Kidney (tissue), 14 donors: ENCODE data around the gene HIBADH. TPM values are rescaled to one million over a fixed set of nuclear protein-coding genes. Genes with fewer than 3 reads are reported as not detected.
A peak's percentile ranks its signal among the peaks of the same experiment; 100 is the strongest.

Experiments used
- DNase-seq, 5 donors: peaks; one replicate each; pipeline ENCODE4 v3.0.0-alpha.2; 2013 to 2020
- FAIRE-seq: peaks from 2 replicates; lab custom pipeline; 2012; peaks lifted over from hg19 to GRCh38; lab: Jason Lieb, UNC
- H3K27ac ChIP-seq, 2 donors: one replicate each; pipeline ENCODE4 v1.7.0; 2013; ENCODE audit warnings: low read depth in 2 of 2, low read length in 2 of 2, inconsistent platforms in 1 of 2
- H3K27me3 ChIP-seq: one replicate; pipeline ENCODE4 v1.7.1; 2013; ENCODE audit warnings: low read length, inconsistent platforms; ENCODE audit not compliant: control insufficient read depth, insufficient read depth
- H3K36me3 ChIP-seq, 3 donors: one replicate each; pipeline versions ENCODE4 v1.7.0 to v1.7.1; 2013; ENCODE audit warnings: low read length in 3 of 3, control low read depth in 1 of 3, inconsistent platforms in 1 of 3; ENCODE audit not compliant: insufficient read depth in 3 of 3, control insufficient read depth in 2 of 3
- H3K4me1 ChIP-seq, 3 donors: one replicate each; pipeline versions ENCODE4 v1.7.0 to v1.7.1; 2013; ENCODE audit warnings: low read length in 3 of 3, inconsistent platforms in 1 of 3, low read depth in 1 of 3; ENCODE audit not compliant: control insufficient read depth in 2 of 3, insufficient read depth in 2 of 3
- H3K4me3 ChIP-seq, 3 donors: one replicate each; pipeline versions ENCODE4 v1.7.0 to v1.8.1; 2013; ENCODE audit warnings: low read length in 3 of 3, control low read depth in 1 of 3, inconsistent platforms in 1 of 3
- H3K9ac ChIP-seq, 3 donors: one replicate each; pipeline versions ENCODE4 v1.7.0 to v1.7.1; 2013; ENCODE audit warnings: low read length in 3 of 3, control low read depth in 1 of 3, inconsistent platforms in 1 of 3
- H3K9me3 ChIP-seq, 3 donors: one replicate each; pipeline versions ENCODE4 v1.7.0 to v1.7.1; 2013; ENCODE audit warnings: low read length in 3 of 3, control low read depth in 1 of 3, inconsistent platforms in 1 of 3; ENCODE audit not compliant: control insufficient read depth in 2 of 3, insufficient read depth in 1 of 3
- CTCF ChIP-seq: IDR thresholded peaks from 3 replicates; pipeline ENCODE4 v1.5.1; 2012; ENCODE audit warnings: mild to moderate bottlenecking, moderate library complexity, borderline replicate concordance; ENCODE audit not compliant: insufficient read depth; ENCODE audit errors: extremely low read depth
- intact Hi-C: fragments of 100-400 bp; cut with DNase I; formaldehyde crosslinking; loops from one replicate; pipeline ENCODE4 v1.11.1; 2022
- polyA plus RNA-seq: library from polyadenylated mRNA; stranded (reverse); fragments of 350-450 nt; fragmentation: Illumina TruSeq; extraction: RNeasy Lipid Tissue Mini Kit (QIAGEN cat#74804); gene quantifications from one replicate; pipeline ENCODE4 v1.2.3, GENCODE V29; 2014; ENCODE audit warnings: low read depth, low replicate concordance; ENCODE audit not compliant: insufficient read depth
- total RNA-seq: library from RNA; stranded (reverse); fragmentation: NEBNext Ultra II Directional; extraction: Animal tissue kit (Norgen Biotek cat#: 25700); gene quantifications from one replicate; pipeline ENCODE4 v1.2.1, GENCODE V29; 2021
- donor health status: control.
- donor health status: control.
- donor health status: control.
- donor health status: control.
- donor health status: control.
- donor health status: DM: yes; HTN: yes; CAD: no.
- donor health status: Normal renal cell carcinoma (clear cell type).

The HIBADH gene
- total and polyA plus RNA-seq, 2 donors from 2014 or later = 42.6 to 160 TPM

- FAIRE-seq (no peak), DNase-seq (peak in 1 of 5 donors; percentile 55)
- Histone ChIP-seq H3K9ac (no peak overlapping the region), H3K36me3 (no peaks in the 10 kb centered on the region), H3K27ac (no peak overlapping the region), H3K4me1 (peaks cover 0 to 11% (median 0%) of the 10 kb centered on the region in 3 donors), H3K4me3 (no peak overlapping the region), H3K27me3 (no peaks in the 10 kb centered on the region), H3K9me3 (no peaks in the 10 kb centered on the region)
- TF ChIP-seq CTCF = no peak
- intact Hi-C loops = no loop called here
These were observed 26.2 kb downstream of the HIBADH start for GRCh38 chr7:27636326-27637006.

- H3K4me3 ChIP-seq = no peak overlapping the region
- intact Hi-C loops = no loop called here
- no peaks in the 10 kb centered on the region for H3K36me3 ChIP-seq
- no peaks in the 10 kb centered on the region for H3K27me3 ChIP-seq
- H3K9ac ChIP-seq = no peak overlapping the region
- no peaks in the 10 kb centered on the region for H3K9me3 ChIP-seq
- no peak for DNase-seq
- no peak for TF ChIP-seq CTCF
- peaks cover 0 to 3% (median 0%) of the 10 kb centered on the region in 3 donors for H3K4me1 ChIP-seq
- H3K27ac ChIP-seq = no peak overlapping the region
- no peak for FAIRE-seq
These were observed 27.0 kb downstream of the HIBADH start for GRCh38 chr7:27635728-27636127.

DNA sequence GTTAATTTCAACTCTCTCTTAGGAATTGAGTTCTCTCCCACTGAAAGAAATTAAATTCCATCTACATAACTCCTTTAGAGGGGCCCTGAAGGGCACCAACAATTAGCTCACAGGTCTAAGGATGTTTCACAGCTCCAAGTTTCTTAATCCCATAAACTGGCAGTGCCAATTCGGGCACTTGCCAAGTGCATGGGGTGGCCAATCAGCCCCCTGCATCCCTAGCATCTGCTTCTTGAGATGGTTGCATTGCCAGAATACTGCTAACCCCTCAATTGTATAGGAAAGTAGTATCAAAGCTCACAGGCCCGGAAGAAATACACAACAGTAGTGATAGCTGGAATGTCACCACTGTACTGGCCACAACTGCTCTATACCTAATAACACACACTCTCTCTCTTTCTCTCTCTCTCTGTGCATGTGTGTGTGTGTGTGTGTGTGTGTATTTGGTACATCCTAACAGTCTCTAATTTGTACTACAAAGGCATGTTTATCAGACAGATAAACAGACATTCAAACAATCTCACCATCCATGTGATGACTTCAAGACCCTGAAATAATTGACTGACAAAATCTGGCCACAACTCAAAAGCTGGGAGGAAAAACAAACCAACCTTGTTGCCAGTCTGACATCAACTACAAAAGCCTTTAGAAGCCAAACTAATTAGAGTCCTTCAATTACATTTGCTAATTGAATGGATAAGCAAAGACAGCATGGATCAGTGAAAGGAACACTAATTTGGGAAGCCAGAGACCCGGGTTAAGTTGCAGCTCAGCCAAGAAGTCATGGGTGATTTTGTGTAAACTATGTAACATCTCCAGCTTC is 27.8 kb downstream of the HIBADH start:
- H3K9me3 ChIP-seq = no peaks in the 10 kb centered on the region
- no peaks in the 10 kb centered on the region for H3K36me3 ChIP-seq
- no peak for DNase-seq
- H3K27me3 ChIP-seq = no peaks in the 10 kb centered on the region
- H3K4me1 ChIP-seq = no peaks in the 10 kb centered on the region
- H3K9ac ChIP-seq = no peak overlapping the region
- intact Hi-C loops = no loop called here
- no peak for FAIRE-seq
- TF ChIP-seq CTCF = no peak
- no peak overlapping the region for H3K27ac ChIP-seq
- H3K4me3 ChIP-seq = no peak overlapping the region
